ENCODE measurements around the gene HDAC5.
A peak's percentile ranks its signal among the peaks of the same experiment; 100 is the strongest.
"Not testable (repeated sequence)": the region's sequence is repeated elsewhere in the genome, so short reads cannot be mapped to it uniquely, and the experiment has no call there.

Gene HDAC5

DNA sequence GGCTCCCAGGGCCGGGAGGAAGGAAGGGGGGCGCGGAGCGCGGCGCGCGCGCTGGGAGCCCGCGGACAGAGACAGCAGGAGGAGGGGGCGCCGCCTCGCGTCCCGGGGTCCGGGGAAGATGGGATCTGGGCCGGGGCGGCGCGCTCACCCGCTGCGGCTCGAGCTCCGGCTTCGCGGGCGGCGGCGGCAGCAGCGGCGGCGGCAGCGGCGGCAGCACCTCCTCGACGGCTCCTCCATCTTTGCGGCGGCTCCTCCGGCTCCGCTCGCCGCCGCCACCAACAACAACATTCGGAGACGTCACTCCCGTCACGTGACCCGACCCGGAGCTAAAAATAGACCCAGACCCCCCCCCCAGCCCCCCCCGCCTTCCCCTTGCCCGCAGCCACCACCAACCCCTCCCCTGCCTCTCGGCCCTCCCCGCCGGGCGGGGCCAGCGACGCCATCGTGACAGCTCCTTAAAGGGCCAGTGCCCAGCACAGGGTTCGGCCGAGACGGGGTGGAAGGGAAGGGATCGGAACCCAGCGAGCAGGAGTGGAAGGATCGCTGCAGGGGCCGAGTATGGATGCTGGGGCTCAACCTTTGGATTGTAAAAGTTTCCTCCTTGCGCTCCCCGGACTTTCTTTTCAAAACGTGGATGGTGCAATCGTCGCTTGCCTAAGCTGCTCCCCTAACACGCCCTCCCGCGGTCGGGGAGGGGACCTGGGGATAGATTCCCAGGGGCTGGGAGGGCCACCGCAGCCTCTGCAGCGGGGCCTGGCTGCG lies at the start of gene HDAC5:
Gene HDAC5, minus strand, starts transcription at position 286 of the 762 bp plus-strand sequence. CDS start 6,126 bp downstream, outside the sequence.
- DNase-seq = peak; percentile 96

DNA sequence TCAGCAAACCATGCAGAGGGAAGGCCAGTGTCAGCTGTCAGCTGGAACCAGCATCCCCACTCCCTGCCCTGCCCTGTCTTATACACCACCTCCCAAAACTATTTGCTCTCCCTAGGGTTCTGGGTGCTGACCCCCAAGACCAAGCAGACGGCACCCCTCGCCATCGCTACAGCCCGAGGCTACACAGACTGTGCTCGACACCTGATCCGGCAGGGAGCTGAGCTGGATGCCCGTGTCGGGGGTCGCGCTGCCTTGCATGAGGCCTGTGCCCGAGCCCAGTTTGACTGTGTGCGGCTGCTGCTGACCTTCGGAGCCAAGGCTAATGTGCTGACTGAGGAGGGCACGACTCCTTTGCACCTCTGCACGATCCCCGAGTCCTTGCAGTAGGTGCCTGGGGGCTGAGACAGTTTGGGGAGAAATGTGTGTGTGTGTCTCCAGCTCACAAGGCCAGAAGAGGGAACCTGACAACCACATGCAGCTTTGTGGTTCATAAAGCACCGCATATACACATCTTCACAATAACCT lies 48.6 kb upstream of the HDAC5 start:
- DNase-seq = no peak

DNA sequence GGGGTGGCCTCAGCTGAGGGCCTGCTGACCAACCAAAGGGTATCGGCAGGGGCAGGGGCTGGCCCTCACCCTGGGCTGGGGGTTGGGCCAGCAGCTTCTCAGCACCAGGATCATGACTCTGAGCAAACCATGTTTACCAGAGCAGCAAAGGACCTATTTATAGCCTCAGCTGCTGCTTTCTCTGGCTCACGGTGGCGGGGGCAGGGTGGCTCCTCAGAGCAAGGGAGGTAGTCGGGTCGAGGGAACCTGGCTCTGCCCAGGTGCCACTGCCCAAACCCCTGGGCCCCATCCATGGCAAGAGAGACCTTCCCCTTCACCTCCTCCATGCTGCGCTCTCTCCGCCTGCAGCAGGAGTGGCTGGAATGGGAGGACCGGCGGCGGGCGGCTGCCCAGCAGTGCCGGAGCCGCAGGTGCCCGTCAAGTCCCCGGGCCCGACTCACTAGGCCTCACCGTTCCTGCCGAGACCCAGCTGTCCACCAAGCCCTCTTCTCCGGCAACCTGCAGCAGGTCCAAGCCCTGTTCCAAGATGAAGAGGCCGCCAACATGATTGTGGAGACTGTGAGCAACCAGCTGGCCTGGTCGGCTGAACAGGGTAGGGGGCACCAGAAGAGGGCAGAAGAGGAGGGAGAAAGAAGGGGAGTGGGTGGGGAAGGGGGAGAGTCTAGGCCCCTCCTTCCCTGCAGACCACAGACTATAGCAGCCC lies 47.2 kb upstream of the HDAC5 start, which contains the start of gene ASB16:
Gene ASB16, plus strand, starts transcription at position 206 of the 703 bp plus-strand sequence. Its CDS starts 86 bp downstream, at position 292.
- no peak for DNase-seq

DNA sequence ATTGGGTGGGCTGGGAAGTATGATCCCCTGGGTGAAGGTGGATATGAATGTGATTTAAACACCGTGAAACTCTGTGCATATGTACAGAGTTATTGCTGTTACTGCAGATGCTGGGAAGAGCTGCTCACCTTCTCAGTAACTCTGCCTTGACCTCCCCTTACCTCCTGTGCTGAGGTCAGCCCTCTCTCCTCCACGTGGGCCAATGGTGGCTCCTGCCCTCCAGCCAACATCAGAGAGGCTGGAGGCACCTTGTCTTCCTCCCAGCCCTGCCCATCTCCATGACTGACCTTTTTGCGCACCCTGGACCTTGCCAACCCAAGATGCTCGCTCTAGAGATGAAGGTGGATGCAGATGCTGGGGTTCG lies 46.7 kb upstream of the HDAC5 start:
- DNase-seq = no peak

DNA sequence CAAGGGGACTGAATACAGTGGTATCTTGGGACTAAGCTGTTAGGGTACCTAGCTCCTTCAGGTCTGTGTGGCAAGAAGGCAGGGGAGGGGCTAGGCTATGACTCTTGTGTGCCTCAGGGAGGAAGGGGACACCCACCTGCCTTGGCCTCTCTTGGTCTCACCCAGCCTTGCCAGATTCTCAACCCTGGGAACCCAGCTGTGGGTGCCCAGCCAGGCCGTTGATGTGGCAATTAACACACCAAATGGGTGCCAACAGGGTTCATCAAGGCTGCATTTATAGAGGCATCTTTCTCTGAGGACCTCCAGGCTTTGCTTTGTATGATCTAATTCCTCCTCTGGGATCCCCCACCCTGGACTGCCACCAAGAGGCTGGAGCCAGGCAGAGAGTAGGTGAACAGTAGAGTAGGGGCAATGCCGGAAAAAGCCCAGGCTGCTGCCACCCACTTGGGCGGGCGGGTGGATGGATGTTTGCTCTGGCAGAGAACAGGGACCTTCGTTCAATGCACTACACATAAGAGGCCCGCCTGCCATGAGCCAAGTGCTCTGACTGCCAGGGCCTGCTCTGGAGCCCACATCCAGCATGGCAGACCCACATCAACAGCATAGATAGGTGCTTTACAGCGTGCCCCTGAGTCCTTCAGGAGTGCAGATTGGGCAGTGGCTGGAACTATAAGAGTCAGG lies 43.9 kb upstream of the HDAC5 start:
- DNase-seq = no peak

DNA sequence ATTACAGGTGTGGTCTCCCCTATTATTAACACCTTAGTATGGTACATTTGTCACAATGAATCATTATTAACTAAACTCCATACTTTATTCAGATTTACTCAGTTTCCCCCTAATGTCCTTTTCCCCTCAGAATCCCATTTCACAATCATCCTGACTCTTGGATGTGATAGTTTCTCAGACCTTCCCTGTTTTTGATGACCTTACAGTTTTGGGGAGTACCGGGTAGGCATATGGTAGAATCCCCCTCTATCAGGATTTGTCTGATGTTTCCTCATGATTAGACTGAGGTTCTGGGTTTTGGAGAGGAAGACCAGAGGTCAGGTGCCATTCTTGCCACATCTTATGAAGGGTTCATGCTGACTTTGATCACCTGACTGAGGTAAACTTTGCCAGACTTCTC lies 41.0 kb upstream of the HDAC5 start:
- DNase-seq = no peak

DNA sequence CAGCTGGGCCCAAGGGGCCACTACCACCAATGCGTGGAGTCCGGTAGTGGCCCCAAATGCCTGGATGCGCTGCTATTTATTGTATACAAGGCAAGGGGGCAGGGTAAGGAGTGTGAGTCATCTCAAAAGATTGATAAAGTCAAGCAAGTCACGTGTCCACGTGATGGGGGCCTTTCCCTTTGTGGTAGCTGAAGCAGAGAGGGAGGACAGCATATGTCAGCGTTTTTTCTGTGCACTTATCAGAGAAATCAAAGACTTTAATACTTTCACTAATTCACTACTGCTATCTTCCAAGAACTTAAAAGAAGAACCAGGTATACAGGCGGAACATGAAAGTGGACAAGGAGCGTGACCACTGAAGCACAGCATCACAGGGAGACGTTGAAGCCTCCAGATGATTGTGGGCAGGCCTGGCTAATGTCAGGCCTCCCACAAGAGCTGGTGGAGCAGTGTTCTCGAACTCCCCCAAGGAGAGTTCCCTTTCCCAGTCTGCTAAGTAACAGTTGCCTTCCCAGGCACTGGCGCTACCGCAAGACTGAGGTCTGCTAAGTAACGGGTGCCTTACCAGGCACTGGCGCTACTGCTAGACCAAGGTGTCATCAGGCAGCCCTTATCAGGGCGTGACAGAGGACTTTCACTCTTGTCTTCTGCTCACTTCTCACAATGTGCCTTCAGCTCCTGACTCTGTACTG lies 36.2 kb upstream of the HDAC5 start:
- peak; percentile 21 to 27 for DNase-seq

DNA sequence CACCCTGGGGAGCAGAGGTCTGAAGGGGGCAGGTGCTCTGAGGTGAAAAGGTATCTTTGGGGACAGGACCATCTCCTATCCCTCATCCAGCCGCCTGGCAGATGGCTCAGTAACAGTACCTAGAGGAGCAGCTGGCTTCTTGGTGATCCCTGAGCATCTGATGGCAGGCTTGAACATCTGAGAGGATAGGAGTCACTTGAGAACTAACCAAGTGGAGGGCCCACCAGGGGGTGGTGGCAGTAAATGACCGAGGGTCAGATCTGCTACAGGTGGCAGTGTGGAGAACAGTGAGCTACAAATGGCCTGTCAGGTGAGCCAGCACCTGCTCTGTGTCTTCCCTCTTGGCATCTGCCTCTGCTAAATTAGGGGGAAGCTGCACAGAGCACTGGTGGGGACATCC lies 32.0 kb upstream of the HDAC5 start:
- no peak for DNase-seq

DNA sequence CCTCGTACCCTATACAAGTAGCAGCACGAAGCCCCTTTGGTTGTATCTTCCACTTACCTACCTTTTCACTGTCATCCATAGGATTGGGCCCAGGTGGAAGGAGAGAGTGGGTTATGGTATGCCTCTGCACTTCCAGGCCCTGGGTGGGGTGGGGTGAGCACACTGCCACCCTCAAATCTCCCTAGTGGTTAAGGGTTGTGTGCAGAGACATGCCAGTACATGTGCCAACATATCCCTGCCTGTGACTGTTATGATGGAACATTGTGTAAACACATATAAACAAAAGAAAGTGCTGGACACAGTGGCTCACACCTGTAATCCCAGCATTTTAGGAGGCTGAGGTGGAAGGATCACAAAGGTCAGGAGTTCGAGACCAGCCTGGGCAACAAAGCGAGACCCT lies 29.4 kb upstream of the HDAC5 start:
- no peak for DNase-seq

DNA sequence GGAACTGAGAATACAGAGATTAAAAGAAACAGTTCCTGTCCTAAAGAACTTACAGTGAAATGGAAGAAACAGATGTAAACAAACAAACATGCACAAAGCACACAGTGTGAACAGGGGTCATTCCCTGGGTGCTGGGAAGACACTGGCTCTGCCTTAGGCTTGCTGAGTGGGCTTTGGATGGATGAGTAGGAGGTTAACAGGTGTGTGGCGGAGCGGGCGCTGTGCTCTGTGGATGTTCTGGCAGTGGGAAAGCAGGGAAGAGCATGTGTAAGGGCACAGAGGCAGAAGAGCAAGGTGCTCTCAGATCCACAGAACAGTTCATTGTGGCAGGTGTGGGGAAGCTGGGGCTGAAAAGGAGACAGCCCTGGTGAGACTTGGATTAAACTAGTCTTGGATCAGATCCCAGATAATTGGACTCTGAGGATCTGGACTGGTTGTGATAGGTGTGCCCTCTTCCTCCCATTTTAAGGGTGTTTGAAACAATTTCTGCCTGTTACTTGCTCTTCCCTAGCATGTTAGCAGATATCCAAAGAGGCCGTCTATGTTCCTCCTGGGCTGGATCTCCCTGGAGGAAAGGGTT lies 26.4 kb upstream of the HDAC5 start:
- no peak for DNase-seq

DNA sequence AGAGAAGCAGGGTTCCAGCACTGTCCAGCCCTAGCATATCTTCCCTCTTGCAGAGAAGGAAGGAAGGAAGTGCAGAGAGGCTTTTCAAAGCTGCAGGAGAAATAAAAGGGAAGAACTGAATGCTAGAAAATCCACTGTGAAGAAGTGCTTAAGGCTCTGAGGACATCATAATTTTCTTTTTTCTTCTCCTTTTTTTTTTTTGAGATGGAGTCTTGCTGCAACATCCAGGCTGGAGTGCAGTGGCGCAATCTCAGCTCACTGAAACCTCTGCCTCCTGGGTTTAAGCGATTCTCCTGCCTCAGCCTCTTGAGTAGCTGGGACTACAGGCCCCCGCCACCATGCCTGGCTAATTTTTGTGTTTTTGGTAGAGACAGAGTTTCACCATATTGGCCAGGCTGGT lies 25.6 kb upstream of the HDAC5 start:
- DNase-seq = not testable (repeated sequence)

DNA sequence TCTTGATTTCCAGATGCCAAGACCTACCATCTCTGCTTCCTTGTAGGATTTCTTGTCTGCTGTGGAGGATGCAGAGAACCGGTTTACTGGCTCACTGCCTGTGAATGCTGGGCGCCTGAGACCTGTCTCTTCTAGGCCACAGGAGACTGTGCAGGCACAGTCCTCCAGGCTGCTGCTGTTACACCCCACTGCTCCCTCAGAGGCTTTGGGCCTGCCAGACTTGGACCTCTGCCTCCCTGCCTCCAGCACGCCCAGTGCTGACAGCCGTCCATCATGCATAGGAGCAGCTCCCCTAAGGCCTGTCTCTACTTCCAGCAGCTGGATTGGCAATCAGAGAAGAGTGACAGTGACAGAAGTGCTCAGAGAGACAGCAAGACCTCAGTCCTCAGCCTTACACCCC lies 24.4 kb upstream of the HDAC5 start:
- DNase-seq = no peak

DNA sequence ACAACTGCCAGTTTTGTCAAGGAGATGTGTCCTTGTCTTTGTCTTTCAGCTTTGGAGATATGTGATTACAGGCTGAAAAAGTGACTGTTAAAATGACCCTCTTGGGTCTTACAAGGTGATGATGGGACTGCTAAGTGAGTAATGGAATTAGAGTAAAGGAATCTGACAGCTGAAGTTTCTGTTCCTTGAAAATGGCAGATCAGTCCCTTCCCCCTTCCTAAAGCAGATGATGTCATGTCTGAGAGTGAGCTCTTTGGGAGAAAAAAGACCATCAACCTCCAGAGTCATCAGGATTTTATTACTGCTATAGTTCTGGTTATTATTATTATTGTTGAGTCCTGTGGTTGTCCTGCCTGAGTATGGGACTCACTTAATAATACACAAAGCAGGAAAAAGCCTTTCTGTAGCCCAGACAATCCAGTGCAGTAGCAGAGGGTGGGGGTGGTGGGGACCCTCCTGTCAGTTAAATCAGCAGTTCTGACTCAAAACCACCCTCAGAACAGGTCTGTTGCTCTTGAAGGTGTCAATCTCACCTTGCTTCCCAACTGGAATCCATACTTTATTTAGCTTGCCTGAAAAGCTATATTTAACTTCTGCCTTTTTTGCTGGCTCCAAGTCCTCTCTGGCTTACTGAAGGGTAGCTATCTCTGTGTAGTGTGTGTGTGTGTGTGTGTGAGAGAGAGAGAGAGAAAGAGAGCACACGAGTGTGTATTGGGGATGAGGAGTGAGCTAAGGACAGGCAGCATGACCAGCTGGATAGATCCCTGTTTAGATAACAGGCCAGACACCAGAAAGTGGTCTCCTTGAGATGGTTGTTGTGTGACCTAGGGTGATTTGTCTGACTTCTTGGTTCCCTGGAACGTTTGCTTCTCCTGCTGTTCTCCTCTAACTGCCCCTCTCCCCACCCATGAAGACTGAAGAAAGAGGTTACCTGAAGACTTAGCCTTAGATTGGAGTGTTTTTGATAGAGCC lies 23.2 kb upstream of the HDAC5 start:
- DNase-seq = no peak

DNA sequence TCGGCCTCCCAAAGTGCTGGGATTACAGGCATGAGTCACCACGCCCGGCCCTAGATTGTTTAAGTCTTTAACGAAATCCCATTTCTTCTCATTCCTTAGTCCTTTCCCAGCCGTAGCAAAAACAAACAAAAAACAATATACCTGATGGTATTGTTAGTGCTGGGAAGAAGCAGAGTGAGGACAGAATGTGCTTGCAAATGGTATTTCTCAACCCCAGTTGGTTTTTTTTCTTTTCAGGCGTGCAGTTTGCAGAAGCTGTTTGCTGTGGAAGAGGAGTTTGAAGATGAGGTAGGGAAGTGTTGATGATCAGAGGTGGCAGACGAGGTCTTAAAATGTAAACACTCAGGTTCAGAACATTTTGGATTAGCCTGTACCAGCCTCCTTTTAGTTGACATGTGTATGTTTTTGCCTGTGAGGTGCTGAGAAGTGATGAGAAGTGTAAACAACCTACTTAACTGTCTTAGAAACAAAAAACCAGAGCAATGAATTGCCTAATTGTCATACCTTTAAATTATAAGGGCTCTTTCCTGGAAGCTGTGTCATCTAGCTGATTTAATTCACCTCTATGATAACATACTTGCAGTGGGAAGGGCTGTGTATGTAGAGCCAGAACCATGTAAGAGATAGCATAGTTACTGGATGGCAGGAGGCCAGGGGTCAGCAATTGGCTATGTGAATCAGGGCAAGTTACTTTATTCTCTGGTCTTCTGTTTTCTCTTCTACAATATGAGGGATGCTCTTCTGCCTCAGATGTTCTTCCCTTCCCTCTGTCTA lies 21.7 kb upstream of the HDAC5 start:
- DNase-seq = no peak

DNA sequence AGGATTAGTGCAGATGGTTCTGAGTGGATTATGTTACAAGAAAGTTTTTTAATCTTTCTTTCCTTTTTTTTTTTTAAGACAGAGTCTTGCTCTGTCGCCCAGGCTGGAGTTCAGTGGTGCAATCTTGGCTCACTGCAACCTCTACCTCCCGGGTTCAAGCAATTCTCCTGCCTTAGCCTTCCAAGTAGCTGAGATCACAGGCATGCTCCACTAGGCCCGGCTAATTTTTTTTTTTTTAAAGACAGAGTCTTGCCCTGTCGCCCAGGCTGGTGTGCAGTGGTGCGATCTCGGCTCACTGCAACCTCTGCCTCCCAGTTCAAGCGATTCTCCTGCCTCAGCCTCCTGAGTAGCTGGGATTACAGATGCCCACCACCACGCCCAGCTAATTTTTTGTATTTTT lies 20.5 kb upstream of the HDAC5 start:
- DNase-seq = not testable (repeated sequence)

DNA sequence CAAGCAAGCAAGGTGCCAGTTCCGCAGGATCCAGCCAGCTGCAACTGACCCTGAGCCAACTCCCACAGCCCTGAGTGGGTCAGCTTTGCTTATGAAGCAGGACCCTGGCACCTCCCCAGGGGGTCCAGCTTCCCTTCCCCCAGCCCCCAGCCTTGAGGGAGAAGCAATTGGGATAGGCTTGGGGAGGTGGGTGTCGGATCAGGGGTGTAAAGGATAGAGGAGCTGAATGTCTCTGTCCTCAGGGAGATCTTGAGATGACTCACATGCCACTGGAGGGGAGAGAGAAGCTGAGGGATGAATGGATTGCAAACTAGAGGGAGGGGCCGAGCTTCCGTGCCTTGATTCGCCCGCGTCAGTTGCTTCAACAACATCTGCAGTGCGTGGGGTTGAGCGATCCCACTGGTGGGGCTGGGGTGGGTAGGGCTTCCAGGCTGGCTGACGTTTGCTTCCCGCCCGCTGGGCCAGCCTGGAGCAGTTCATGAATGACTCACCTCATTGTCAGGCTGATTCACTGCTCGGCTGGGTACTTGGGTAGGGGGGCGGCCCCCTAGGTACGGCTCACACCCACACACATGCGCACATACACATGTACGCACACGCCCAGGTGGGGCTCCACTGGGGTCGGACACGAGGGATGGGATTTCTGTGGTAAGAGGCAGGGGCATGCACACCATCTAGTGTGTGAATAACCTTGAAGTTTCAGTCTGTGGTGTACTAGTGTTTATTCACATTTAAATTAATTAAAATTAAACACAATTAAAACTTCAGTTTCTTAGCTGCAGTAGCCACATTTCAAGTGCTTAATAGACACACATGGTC lies 14.7 kb upstream of the HDAC5 start:
- peak; percentile 62 to 74 for DNase-seq

DNA sequence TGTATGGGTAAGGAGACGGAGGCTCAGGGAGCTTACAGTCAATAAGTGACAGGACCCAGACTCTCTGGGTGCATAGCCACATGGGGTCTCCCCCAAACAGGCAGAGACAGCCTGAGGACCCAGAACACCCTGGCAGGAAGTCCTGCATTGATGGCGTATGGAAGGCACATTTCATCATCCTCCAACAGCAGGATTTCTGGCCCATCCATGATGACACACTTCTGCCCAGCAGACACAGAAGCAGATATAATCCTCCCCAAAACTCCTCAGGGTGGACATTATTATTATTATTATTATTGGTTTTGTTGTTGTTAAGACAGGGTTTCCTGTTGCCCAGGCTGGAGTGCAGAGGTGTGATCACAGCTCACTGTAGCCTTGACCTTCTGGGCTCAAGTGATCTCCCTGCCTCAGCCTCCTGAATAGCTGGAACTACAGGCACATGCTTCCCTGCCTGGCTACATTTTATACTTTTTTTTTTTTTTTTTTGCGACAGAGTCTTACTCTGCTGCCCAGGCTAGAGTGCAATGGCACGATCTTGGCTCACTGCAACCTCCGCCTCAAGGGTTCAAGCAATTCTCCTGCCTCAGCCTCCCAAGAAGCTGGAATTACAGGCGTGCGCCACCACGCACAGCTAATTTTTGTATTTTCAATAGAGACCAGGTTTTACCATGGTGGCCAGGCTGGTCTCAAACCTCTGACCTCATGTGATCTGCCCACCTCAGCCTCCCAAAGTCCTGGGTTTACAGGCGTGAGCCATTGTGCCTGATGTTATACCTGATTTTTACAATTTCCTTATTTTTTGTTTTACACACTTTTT lies 11.5 kb upstream of the HDAC5 start:
- DNase-seq = no peak

DNA sequence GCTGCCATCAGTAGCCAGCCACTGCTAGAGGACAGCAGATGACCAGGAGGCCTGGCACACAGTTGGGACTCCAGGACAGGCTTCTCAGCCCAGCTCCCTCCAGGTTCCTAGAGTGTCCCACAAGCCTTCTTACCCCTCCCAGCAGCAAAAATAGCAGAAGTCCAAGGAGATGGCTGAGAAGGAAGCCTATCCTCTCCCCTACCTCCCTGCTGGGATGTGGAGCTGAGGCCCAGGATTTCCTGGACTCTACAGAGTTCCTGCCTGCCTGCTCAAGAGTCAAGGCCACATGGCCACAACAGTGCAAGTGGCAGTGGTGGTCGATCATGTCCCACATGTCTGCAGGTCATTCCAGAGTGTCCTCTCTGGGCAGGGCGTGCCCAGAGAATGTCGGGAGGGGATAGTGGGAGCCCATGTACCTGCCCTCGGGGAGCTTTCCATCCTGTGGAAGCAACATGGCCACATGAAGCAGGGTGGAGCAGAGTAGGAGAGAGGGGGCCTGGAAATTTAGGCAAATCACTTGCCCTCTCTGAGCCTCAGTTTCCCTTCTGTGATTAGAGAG lies 10.6 kb upstream of the HDAC5 start:
- no peak for DNase-seq

Measured in activated CD4-positive, alpha-beta T cell treated with anti-CD3 and anti-CD28 coated beads, Interleukin-2, amount 50 U/mL, for 4 hours (primary cell).